Activated T-cell treated with anti-CD3 and anti-CD28 coated beads, Interleukin-2, amount 50 U/mL, for 72 hours (primary cell): ENCODE measurements around the gene TTC9. TPM values are rescaled to one million over a fixed set of nuclear protein-coding genes. Genes with fewer than 3 reads are reported as not detected.

Experiments used
- ATAC-seq, 2 donors: fragments of 150-1000 bp; cut with Tn5 transposase; replicated peaks in 1 of 2; 2 replicates each; pipeline ENCODE4 v1.10.0; 2021; ENCODE audit warnings: moderate library complexity in 2 of 2, mild to moderate bottlenecking in 1 of 2
- DNase-seq, 2 donors: peaks; one replicate each; pipeline ENCODE4 v3.0.0; 2021 to 2022; ENCODE audit warnings: mixed read lengths in 1 of 2
- H3K27ac Mint-ChIP-seq: one replicate; pipeline ENCODE4 v1.8.0; 2022; ENCODE audit warnings: mild to moderate bottlenecking, moderate library complexity, mixed read lengths
- H3K27me3 Mint-ChIP-seq: one replicate; pipeline ENCODE4 v1.8.0; 2022; ENCODE audit warnings: low read depth, mixed read lengths
- H3K36me3 Mint-ChIP-seq, 2 donors: one replicate each; pipeline ENCODE4 v1.8.0; 2022; ENCODE audit warnings: mixed read lengths in 2 of 2, mild to moderate bottlenecking in 1 of 2; ENCODE audit not compliant: insufficient read depth in 2 of 2
- H3K4me1 Mint-ChIP-seq: one replicate; pipeline ENCODE4 v1.8.0; 2022; ENCODE audit warnings: low read depth, mixed read lengths
- H3K4me3 Mint-ChIP-seq, 2 donors: one replicate each; pipeline ENCODE4 v1.8.0; 2022; ENCODE audit warnings: mild to moderate bottlenecking in 2 of 2, mixed read lengths in 2 of 2, moderate library complexity in 2 of 2
- H3K9me3 Mint-ChIP-seq, 2 donors: one replicate each; pipeline ENCODE4 v1.8.0; 2022; ENCODE audit warnings: mixed read lengths in 2 of 2
- total RNA-seq, 2 donors: library from RNA; stranded (reverse); gene quantifications; one replicate each; pipeline ENCODE4 v1.2.3, GENCODE V29; 2022

TTC9 gene
- total RNA-seq, 2 donors from 2014 or later, result 10.5 to 10.9 TPM

DNA sequence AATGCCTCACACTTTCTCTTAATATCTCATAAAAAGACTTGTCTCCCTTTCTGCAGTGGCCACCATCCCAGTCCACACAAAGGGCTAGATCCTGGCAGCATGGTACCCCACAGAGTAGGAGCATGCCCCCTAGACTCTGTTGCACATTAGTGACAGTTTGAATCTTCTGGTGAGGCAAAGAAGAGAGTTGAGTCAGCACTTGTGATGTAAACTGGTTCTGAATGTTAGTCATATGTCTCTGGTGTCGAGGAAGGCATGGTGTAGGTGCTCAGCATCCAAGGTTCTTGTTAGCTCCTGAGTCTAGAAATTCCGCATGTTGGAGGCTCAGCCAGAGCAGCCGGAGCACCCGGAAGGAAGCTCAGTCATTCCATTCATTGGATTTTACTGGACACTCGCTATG, 9.8 kb downstream of the TTC9 start:
- ATAC-seq (peak; percentile 80 to 83), DNase-seq (peak; percentile 27 to 37)
- Mint-ChIP-seq H3K4me3 (peak overlapping the region; percentile 36 to 51), H3K27me3 (no peaks in the 10 kb centered on the region), H3K27ac (peak overlapping the region; percentile 92), H3K4me1 (peaks cover 71% of the 10 kb centered on the region), H3K36me3 (peaks cover 2 to 8% of the 10 kb centered on the region in 2 donors), H3K9me3 (no peaks in the 10 kb centered on the region)

DNA sequence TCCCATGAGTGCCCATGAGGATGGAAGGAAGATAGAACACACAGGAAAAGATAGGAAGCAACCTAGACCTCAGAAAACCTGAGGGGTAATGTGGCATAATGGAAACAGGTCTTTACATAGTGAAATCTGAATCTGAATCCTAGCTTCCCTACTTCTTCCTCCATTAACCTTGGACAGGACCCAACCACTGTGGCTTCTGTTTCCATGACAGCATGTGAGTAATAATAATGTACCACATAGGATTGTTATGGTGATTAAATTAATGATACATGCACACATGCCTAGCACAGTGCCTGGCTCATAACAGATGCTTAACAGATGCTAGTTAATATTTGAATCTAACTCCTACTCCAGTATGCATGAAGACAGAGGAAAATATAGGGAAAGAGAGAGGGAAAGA, 11.2 kb downstream of the TTC9 start:
- no peaks in the 10 kb centered on the region for H3K27me3 Mint-ChIP-seq
- H3K27ac Mint-ChIP-seq, result peak overlapping the region; percentile 33
- ATAC-seq (no peak), DNase-seq (no peak)
- peak overlapping the region; percentile 23 to 63 for H3K4me3 Mint-ChIP-seq
- peaks cover 2 to 10% of the 10 kb centered on the region in 2 donors for H3K36me3 Mint-ChIP-seq
- no peaks in the 10 kb centered on the region for H3K9me3 Mint-ChIP-seq
- peaks cover 78% of the 10 kb centered on the region for H3K4me1 Mint-ChIP-seq

DNA sequence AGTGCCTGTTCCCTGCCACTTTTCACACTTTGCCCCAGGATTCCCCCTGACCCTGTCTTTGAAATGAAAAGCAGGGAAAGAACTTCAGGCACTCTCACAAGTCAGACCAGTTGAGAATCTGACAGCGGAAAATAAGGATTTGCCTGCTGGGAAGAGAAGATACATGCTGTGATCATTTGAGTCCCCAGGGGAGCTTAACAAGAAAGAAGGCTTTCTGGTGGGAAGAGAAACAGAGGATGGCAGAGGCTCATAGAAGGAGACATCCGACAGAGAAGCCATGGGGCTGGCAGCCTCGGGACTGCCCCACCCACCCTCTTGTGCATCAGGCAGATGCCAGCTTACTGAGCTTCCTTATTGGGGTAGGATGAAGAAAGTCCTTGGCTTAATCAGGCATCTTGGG, 11.9 kb downstream of the TTC9 start:
- Mint-ChIP-seq H3K9me3 (no peaks in the 10 kb centered on the region), H3K4me3 (peak overlapping the region; percentile 25 to 63), H3K27ac (peak overlapping the region; percentile 33), H3K36me3 (peaks cover 2 to 10% of the 10 kb centered on the region in 2 donors), H3K27me3 (no peaks in the 10 kb centered on the region), H3K4me1 (peaks cover 86% of the 10 kb centered on the region)
- ATAC-seq (no peak), DNase-seq (no peak)

DNA sequence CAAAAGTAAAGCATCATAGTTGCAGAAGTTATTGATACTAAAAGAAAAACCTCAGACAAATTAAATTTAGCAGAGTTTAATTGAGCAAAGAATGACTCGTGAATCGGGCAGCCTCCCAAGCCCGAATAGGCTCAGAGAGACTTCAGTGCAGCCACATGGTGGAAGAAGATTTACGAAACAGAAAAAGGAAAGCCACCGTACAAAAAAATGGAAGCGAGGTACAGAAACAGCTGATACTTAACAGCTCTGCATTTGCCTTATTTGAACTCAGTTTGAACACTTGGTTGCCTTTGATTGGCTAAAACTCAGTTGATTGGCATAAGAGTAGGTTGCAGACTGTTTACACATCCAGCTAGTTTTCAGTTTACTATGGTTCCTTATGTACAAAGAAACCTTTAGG, 12.9 kb downstream of the TTC9 start:
- peak overlapping the region; percentile 78 to 87 for H3K4me3 Mint-ChIP-seq
- H3K4me1 Mint-ChIP-seq, result peaks cover 90% of the 10 kb centered on the region
- peaks cover 2 to 10% of the 10 kb centered on the region in 2 donors for H3K36me3 Mint-ChIP-seq
- peak overlapping the region; percentile 98 for H3K27ac Mint-ChIP-seq
- ATAC-seq (peak; percentile 27 to 35), DNase-seq (no peak)
- H3K9me3 Mint-ChIP-seq, result no peaks in the 10 kb centered on the region
- no peaks in the 10 kb centered on the region for H3K27me3 Mint-ChIP-seq

DNA sequence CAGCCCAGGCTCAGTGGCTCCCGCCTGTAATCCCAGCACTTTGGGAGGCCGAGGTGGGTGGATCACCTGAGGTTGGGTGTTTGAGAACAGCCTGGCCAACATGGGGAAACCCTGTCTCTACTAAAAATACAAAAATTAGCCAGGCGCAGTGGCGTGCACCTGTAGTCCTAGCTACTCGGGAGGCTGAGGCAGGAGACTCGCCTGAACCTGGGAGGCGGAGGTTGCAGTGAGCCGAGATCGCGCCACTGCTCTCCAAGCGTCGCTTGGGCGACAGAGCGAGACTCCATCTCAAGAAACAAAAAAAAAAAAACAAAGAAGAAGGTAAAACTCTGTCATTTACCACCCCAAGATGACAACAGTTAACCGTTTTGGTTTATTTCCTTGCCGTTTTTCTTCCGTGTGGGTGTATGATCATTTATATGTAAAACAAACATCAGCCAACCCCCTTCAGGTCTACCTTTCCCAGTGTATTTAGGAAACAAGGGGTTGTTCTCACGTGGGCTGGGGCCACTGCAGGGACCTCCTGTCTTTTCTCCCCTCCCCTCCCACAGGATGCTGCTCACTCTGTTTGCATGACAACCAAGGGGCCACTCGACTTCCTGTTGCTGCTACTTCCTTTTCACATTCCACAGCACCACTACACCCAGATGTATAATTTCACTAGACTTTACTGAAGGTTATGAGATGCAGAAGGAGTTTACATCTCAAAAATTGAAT, 13.6 kb downstream of the TTC9 start:
- Mint-ChIP-seq H3K9me3 (no peaks in the 10 kb centered on the region), H3K4me1 (peaks cover 91% of the 10 kb centered on the region), H3K36me3 (peaks cover 2 to 9% of the 10 kb centered on the region in 2 donors), H3K27ac (peak overlapping the region; percentile 98), H3K4me3 (peak overlapping the region; percentile 78 to 87), H3K27me3 (no peaks in the 10 kb centered on the region)
- peak; percentile 79 to 80 for ATAC-seq
- peak; percentile 75 to 79 for DNase-seq

DNA sequence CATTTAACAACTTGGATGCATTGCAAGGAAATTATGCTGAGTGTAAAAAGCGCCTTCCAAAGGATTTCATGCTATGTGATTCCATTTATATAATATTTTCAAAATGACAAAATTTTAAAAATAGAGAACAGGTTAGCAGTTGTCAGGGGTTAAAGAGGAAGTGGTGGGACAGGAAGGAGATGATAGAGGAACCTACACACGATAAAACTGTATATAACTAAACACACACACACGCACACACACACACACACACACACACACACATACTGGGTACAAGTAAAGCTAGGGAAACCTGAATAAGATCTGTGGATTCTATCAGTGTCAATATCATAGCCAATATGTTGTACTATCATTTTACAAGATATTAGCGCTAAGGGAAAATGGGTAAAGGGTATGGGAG, 17.2 kb downstream of the TTC9 start:
- DNase-seq (no peak), ATAC-seq (no peak)
- no peaks in the 10 kb centered on the region for H3K27me3 Mint-ChIP-seq
- peak overlapping the region; percentile 66 to 90 for H3K4me3 Mint-ChIP-seq
- H3K27ac Mint-ChIP-seq, result peak overlapping the region; percentile 99
- H3K9me3 Mint-ChIP-seq, result no peaks in the 10 kb centered on the region
- H3K36me3 Mint-ChIP-seq, result peaks cover 0 to 8% of the 10 kb centered on the region in 2 donors
- peaks cover 92% of the 10 kb centered on the region for H3K4me1 Mint-ChIP-seq

DNA sequence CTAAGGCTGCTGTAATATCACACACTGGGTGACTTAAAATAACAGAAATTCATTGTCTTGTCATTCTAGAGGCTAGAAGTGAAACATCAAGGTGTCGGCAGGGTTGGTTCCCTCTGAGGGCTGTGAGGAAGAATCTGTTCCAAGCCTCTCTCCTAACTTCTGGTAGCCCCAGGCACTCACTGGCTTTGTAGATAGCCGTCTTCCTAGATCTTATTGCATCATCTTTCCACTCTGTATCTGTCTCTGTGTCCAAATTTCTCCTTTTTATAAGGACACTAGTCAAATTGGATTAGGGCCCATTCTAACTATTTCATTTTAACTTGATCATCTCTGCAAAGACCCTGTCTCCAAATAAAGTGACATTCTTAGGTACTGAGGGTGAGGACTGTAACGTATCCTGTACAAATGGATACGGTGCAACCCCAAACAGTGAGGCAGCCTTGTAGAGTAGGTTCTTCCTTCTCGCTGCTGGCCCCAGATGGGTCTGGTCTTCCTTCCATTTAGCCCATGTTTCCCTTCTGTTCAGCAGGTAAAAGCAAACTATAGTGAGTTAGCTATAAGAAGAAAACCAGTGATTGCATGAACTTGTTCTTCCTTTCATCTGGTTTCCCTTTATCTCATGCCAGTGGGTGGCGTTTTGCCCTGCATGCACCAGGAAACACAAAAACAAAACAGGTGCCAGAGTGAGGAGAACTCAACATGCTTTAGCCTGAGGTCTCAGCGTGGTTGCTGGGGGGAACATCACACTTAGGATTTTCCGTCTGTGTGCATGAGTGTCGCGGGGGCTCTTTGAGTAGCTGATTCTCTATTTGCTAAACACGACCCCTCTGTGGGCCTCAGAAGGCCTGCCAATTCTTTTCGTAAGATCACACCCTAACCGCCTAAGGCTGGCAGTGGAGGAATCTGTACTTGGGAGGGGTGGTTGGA, 19.5 kb downstream of the TTC9 start:
- ATAC-seq (peak; percentile 67 to 77), DNase-seq (peak; percentile 53 to 56)
- Mint-ChIP-seq H3K27ac (peak overlapping the region; percentile 99), H3K27me3 (no peaks in the 10 kb centered on the region), H3K36me3 (peaks cover 0 to 8% of the 10 kb centered on the region in 2 donors), H3K4me1 (peaks cover 84% of the 10 kb centered on the region), H3K4me3 (peak overlapping the region; percentile 66 to 86), H3K9me3 (no peaks in the 10 kb centered on the region)

DNA sequence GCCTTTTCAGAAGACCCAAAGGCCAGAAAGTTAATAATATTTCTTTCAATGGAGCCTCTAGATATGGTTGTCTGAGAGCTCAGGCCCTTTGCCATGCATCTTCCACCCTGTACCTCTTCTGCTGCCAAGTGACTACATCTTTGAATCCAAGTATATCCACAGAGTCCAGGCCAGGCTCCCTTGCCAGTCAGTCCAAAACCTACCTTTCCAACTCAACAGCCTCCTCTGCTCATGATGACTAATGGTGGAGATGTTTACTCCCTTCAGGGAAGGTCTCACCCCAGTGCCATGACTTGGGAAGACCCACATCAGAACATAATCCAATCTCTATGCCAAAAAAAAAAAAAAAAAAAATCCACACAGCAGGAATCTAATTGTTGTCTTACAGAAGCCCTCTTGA, 20.4 kb downstream of the TTC9 start:
- Mint-ChIP-seq H3K27ac (peak overlapping the region; percentile 99), H3K27me3 (no peaks in the 10 kb centered on the region), H3K9me3 (no peaks in the 10 kb centered on the region), H3K4me1 (peaks cover 81% of the 10 kb centered on the region), H3K4me3 (peak overlapping the region; percentile 66 to 86), H3K36me3 (peaks cover 0 to 8% of the 10 kb centered on the region in 2 donors)
- ATAC-seq (no peak), DNase-seq (no peak)

DNA sequence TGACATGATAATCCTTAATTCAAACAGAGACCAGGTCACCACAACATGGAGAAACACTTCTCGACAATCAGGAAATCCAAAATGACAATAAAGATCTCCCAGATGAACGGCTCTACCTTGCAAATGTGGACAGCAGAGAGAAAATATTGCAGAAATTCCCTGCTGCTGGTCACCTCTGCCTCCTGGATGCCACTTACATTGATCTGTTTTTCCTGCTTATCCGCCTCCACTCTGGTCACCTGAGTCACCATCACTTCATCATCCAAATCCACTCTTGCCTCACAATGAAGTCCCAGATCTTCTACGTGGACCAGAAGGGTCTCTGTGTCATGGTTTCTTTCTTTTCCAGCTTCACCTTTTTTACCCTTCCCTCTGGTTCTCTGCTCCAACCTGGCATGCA, 21.1 kb downstream of the TTC9 start:
- H3K4me3 Mint-ChIP-seq, result no peak overlapping the region

DNA sequence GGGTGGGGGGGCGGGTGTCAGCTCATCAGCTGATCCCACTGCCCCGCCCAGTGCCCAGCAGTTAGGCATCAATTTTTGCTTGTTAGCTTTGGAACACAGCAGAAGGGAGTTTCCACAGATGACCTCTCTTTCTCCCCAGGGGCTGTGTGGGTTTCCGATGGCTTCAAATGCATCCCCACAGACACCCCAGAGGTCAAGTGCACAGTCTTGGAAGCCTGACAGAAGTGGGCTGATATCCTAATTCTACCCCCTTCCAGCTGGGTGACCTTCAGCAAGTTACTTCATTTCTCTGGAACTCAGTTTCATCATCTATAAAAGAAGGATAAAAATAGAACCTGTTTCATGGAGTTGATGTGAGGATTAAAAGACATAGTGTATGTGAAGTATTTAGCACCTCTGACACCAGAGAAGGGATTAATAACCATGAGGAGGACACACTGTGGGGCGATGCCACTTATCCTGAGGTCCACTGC, 22.0 kb downstream of the TTC9 start:
- Mint-ChIP-seq H3K4me1 (peaks cover 66% of the 10 kb centered on the region), H3K27ac (no peak overlapping the region), H3K4me3 (no peak overlapping the region), H3K9me3 (no peaks in the 10 kb centered on the region), H3K27me3 (no peaks in the 10 kb centered on the region), H3K36me3 (peaks cover 0 to 8% of the 10 kb centered on the region in 2 donors)
- DNase-seq (no peak), ATAC-seq (no peak)

More for the DNA sequence above, 21.1 kb downstream of the TTC9 start:
- Mint-ChIP-seq H3K27me3 (no peaks in the 10 kb centered on the region), H3K36me3 (peaks cover 0 to 5% of the 10 kb centered on the region in 2 donors), H3K27ac (no peak overlapping the region), H3K4me1 (peaks cover 75% of the 10 kb centered on the region), H3K9me3 (no peaks in the 10 kb centered on the region)
- ATAC-seq (no peak), DNase-seq (no peak)

DNA sequence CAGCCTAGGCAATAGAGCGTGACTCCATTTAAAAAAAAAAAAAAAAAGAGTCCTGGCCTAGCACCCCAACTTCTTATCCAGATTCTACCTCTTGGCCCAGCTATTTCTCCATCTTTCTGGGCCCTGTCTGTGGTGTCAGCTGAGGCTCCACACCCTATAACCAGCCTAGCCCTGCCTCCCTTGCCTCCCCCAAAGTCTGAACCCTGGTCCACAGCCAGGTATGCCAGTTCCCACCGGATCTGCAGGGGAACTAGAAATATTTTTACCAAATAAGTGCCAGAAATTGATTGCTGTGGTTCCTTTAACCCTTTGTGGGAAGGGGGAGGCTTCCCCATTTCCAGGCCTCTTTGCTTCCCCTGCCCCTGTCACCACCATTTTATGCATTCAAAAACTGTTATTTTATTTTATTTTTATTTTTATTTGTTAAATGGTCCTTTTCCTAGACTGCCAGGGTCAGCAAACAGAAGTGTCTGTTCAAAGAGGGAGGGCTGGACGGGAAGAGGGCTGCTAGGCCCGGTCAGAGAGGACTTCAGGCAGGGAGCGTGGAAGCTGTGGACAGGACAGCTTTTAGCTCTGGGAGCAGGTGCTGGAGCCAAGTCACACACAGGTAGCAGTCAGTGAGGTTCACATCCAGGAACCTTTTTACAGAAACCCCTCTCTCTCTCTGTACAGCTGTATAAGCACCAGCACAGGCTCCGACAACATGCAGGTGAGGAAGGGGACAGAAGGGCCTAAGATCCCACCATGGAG, 23.2 kb downstream of the TTC9 start:
- Mint-ChIP-seq H3K4me1 (peaks cover 55% of the 10 kb centered on the region), H3K9me3 (no peaks in the 10 kb centered on the region), H3K4me3 (peak overlapping the region in 1 of 2 donors; percentile 44), H3K27ac (no peak overlapping the region), H3K27me3 (no peaks in the 10 kb centered on the region), H3K36me3 (peaks cover 0 to 8% of the 10 kb centered on the region in 2 donors)
- DNase-seq (no peak), ATAC-seq (no peak)

DNA sequence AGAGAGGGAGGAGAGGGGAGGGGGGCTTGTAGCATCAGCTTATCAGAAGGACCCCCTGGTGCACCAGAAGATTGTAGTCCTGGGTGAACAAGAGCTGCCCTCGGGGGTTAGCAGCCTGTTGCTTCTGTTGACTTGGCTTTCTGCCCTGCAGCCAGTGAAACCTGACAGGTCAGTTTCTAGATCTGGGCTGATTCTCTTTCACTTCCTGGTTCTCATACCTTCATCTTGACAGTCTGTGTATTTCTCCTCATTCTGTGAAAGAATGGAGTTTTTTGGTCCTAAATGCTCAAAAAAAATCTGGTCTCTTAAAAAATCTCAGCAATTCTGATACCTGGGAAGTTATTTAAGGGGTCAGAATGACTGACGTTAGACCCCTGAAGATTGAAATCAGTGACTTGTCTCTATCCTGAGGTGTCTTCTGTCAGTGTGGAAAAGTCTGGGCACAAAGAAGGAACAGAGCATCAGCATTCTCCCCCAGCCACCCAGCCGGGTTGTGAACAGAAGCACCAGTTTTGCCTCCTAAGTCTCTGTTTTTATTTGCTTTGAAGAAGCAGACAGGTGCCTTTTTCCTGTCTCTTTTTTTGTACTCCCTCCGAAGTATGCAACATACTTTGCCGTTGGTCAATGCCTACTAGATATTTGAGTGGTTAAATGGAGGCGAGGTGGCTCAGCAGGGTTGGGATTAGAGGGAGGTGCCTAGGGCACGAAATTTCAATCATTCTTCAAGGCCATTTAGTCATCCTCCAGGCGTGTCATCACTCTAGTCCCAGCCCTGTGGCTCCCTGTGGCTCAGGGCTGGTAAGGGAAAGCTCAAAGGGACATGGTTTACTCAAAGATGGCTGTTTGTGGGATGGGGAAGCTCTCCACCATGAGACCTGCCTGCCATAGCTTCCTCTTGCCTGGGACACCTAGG, 24.0 kb downstream of the TTC9 start:
- Mint-ChIP-seq H3K4me3 (peak overlapping the region; percentile 34 to 44), H3K27me3 (no peaks in the 10 kb centered on the region), H3K4me1 (peaks cover 47% of the 10 kb centered on the region), H3K9me3 (no peaks in the 10 kb centered on the region), H3K27ac (peak overlapping the region; percentile 31), H3K36me3 (peaks cover 0 to 8% of the 10 kb centered on the region in 2 donors)
- no peak for DNase-seq
- ATAC-seq, result peak in 1 of 2 donors; percentile 48
